PC-9 (cell line): ENCODE data around the gene HMCES. TPM values are rescaled to one million over a fixed set of nuclear protein-coding genes. Genes with fewer than 3 reads are reported as not detected.

Experiments
- BruUV-seq: library from RNA; stranded (reverse); fragments of 400-500 nt; replicated peaks from 2 replicates; lab custom pipeline; 2021; lab: Mats Ljungman, UMichigan
- CTCF ChIA-PET: fragments of 300-600 bp; sonication (Branson Sonifier 250); formaldehyde crosslinking; loops from one replicate; lab custom pipeline; 2022; ENCODE audit warnings: antibody characterized with exemption; lab: Charles Lee
- POLR2A ChIA-PET: fragments of 300-600 bp; sonication (Branson Sonifier 250); formaldehyde crosslinking; loops from one replicate; lab custom pipeline; 2022; ENCODE audit warnings: antibody characterized with exemption; ENCODE audit not compliant: unreplicated experiment; lab: Charles Lee
- DNase-seq, 2 experiments: peaks; one replicate each; pipeline versions ENCODE4 v3.0.0 to v3.0.0-alpha.2; 2015 to 2022; ENCODE audit warnings: mixed read lengths in 1 of 2
- H2AFZ ChIP-seq: fragments of 200-600 bp; sonication (generic); 2 replicates; pipeline ENCODE4 v1.8.1; 2017; ENCODE audit warnings: antibody characterized with exemption
- H3F3A ChIP-seq: fragments of 200-600 bp; sonication (generic); 2 replicates; pipeline ENCODE4 v1.8.1; 2017; ENCODE audit warnings: antibody characterized with exemption, mild to moderate bottlenecking, low read depth; ENCODE audit not compliant: insufficient read depth
- H3K27ac ChIP-seq: fragments of 200-600 bp; sonication (generic); 2 replicates; pipeline ENCODE4 v1.6.1; 2016; ENCODE audit warnings: mixed run types
- H3K27me3 ChIP-seq: fragments of 200-600 bp; sonication (generic); 2 replicates; pipeline ENCODE4 v1.6.1; 2016; ENCODE audit warnings: low read depth, mixed run types; ENCODE audit not compliant: insufficient read depth
- H3K36me3 ChIP-seq: fragments of 200-600 bp; sonication (generic); 2 replicates; pipeline ENCODE4 v1.6.1; 2016; ENCODE audit warnings: low read depth, mixed run types
- H3K4me1 ChIP-seq: fragments of 200-600 bp; sonication (generic); replicated peaks from 2 replicates; pipeline ENCODE4 v1.6.1; 2016; ENCODE audit warnings: mixed run types; ENCODE audit not compliant: insufficient read depth
- H3K4me2 ChIP-seq: fragments of 200-600 bp; sonication (generic); 2 replicates; pipeline ENCODE4 v1.6.1; 2017; ENCODE audit warnings: mixed run types
- H3K4me3 ChIP-seq: fragments of 200-600 bp; sonication (generic); 2 replicates; pipeline ENCODE4 v1.6.1; 2016; ENCODE audit warnings: mixed run types
- H3K79me2 ChIP-seq: fragments of 200-600 bp; sonication (generic); 2 replicates; pipeline ENCODE4 v1.6.1; 2017; ENCODE audit warnings: low read depth, mixed run types
- H3K9me2 ChIP-seq: fragments of 200-600 bp; sonication (generic); 2 replicates; pipeline ENCODE4 v1.8.1; 2017; ENCODE audit warnings: mild to moderate bottlenecking; ENCODE audit not compliant: insufficient read depth
- H3K9me3 ChIP-seq: fragments of 200-600 bp; sonication (generic); 2 replicates; pipeline ENCODE4 v1.8.1; 2016; ENCODE audit warnings: low read depth; ENCODE audit not compliant: insufficient read depth
- H4K20me1 ChIP-seq: fragments of 200-600 bp; sonication (generic); 2 replicates; pipeline ENCODE4 v1.8.1; 2017; ENCODE audit not compliant: insufficient read depth
- EZH2 ChIP-seq: fragments of 200-600 bp; sonication (generic); IDR thresholded peaks from 2 replicates; pipeline ENCODE4 v1.8.0; 2017; ENCODE audit warnings: antibody characterized with exemption, low read depth
- intact Hi-C: fragments of 100-400 bp; cut with micrococcal nuclease; formaldehyde crosslinking; loops from one replicate; pipeline ENCODE4 v1.10.0; 2022; ENCODE audit not compliant: unreplicated experiment
- total RNA-seq: library from RNA; stranded (reverse); gene quantifications from 2 replicates; pipeline ENCODE4 v1.2.3, GENCODE V29; 2021
- TF ChIP-seq, protein P1 (sequence below): fragments of 200-600 bp; sonication (generic); conservative IDR thresholded peaks from 2 replicates; pipeline ENCODE4 v1.6.1; 2017; ENCODE audit warnings: mixed run types, antibody characterized with exemption, mild to moderate bottlenecking, moderate library complexity

HMCES gene
- total RNA-seq, 1 experiment from 2014 or later = 60.9 TPM

DNA sequence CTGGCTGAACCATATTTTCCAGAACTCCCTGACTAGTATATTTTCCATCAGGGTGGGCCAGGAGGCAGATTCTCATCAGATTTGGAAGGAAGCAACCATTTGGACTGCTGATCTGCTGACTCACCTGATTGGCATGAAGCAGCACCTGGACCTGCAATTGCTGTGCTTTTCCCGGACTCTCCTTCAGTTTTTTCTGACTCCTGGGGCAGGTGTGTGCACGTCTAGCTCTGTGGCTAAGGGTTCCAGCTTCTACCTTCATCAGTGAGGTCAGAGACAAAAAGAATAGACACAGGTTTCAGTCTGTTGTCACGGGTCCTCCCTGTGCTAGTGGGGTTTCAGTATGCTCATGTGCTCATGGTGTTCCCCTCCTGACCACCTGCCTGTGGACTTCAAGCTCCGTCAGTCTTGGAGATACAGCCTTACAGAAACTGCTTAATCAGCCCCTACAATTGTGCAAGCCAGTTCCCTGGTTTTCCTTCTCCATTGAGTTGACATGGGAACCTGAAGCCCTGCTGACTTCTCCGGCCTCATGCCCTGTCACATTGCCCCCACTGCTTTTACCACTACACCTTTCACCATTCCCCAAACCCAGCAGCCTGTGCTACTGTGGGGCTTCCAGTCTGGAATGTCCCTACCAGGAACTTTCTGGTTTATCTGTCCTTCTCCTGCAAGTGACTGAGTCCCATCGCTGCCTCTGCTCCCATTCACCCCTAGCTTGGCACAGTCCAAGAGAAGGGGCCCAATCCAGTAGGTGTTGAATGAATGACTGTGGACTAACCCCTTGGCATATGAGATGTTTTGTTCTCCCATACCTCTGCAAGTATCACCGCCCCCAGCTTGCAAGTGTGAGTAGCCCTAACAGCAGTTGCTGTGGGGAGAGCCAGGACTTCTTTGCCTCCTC lies 31.7 kb downstream of the HMCES start:
- DNase-seq = peak; percentile 56 to 69
- POLR2A ChIA-PET = interaction anchor here (0.6 kb wide), 1 partner anchor 189 kb away, joined by 3 read pairs; no protein-coding TSS in a partner anchor

DNA sequence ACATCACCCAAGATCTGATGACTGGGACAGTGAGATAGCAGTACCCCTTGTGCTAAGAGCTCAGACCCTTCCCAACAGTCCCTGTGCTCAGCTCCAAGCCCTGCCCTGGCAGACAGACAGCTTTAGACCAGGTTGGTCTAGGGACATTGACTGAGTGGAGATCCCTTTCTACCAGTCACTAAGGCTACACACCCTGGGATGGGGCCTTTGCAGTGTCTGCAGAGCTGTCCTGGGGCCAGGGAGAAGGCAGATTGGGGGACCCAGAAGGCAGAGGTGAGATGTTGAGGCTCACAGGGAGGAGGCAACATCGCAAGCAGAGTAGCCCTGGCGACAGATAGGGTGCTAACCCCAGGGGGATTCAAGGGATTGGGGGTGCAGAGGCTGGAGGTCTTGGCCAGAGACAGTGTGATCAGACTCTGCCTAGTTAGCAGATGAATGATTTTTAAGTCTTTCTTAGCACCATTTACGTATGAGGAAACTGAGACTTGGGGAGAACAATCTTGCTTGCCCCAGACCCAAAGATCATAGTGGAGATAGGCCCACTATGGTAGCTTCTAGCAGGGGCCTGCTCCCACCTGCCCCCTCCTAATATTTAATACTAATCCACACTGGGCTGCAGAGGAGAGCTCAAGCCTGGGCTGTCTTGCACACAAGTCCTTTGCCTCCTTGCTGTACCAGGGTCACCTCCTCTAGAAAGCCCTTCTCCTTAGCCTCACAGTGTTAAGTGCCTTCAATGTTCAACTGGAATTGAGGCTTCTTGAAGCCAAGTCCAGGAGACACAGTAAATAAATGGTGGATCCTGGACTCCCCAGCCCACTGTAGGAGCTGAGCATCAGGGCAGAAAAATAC lies 32.6 kb downstream of the HMCES start:
- H3K27ac ChIP-seq = no peak overlapping the region
- TF ChIP-seq, protein P1, sequence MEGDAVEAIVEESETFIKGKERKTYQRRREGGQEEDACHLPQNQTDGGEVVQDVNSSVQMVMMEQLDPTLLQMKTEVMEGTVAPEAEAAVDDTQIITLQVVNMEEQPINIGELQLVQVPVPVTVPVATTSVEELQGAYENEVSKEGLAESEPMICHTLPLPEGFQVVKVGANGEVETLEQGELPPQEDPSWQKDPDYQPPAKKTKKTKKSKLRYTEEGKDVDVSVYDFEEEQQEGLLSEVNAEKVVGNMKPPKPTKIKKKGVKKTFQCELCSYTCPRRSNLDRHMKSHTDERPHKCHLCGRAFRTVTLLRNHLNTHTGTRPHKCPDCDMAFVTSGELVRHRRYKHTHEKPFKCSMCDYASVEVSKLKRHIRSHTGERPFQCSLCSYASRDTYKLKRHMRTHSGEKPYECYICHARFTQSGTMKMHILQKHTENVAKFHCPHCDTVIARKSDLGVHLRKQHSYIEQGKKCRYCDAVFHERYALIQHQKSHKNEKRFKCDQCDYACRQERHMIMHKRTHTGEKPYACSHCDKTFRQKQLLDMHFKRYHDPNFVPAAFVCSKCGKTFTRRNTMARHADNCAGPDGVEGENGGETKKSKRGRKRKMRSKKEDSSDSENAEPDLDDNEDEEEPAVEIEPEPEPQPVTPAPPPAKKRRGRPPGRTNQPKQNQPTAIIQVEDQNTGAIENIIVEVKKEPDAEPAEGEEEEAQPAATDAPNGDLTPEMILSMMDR = no peak
- TF ChIP-seq EZH2 = no peak
- ChIA-PET CTCF (no interaction called here), POLR2A (no interaction called here)
- intact Hi-C loops = loop anchor here (5.0 to 10.0 kb wide), 3 partner anchors 34 to 339 kb away; partner anchors contain the start of gene HMCES
- peaks cover 20% of the 10 kb centered on the region for H3K4me1 ChIP-seq
- no peaks in the 10 kb centered on the region for H4K20me1 ChIP-seq
- no peak for DNase-seq
- no peaks in the 10 kb centered on the region for H3K36me3 ChIP-seq
- no peaks in the 10 kb centered on the region for H3K9me2 ChIP-seq
- no peaks in the 10 kb centered on the region for H3K9me3 ChIP-seq
- H2AFZ ChIP-seq = no peak overlapping the region
- H3K27me3 ChIP-seq = no peaks in the 10 kb centered on the region
- peaks cover 21% of the 10 kb centered on the region; the same call in 1 of the 2 replicates for H3F3A ChIP-seq
- no peak overlapping the region for H3K4me3 ChIP-seq
- H3K4me2 ChIP-seq = no peak overlapping the region
- no peaks in the 10 kb centered on the region; the same call in 1 of the 2 replicates for H3K79me2 ChIP-seq
- no TSS peak for BruUV-seq

More for the DNA sequence above, 31.7 kb downstream of the HMCES start:
- Histone ChIP-seq H3K36me3 (no peaks in the 10 kb centered on the region), H3K4me2 (0 out of 2 replicates have a peak overlapping the region, but pooled peaks have one; percentile 2), H4K20me1 (no peaks in the 10 kb centered on the region), H3K27ac (no peak overlapping the region), H3K4me3 (no peak overlapping the region), H3K27me3 (no peaks in the 10 kb centered on the region), H3K4me1 (peaks cover 20% of the 10 kb centered on the region), H3K9me2 (no peaks in the 10 kb centered on the region), H2AFZ (no peak overlapping the region), H3K79me2 (no peaks in the 10 kb centered on the region; the same call in 1 of the 2 replicates), H3K9me3 (no peaks in the 10 kb centered on the region), H3F3A (peaks cover 21% of the 10 kb centered on the region; the same call in 1 of the 2 replicates)
- CTCF ChIA-PET = interaction anchor here (0.6 kb wide), 2 partner anchors 13 to 502 kb away, joined by 3 to 18 read pairs; no protein-coding TSS in a partner anchor
- no peak for TF ChIP-seq EZH2
- TF ChIP-seq, protein P1 = no peak
- BruUV-seq = no TSS peak
- intact Hi-C loops = loop anchor here (5.0 to 10.0 kb wide), 3 partner anchors 33 to 338 kb away; partner anchors contain the start of gene HMCES
